HepG2 (cell line): ENCODE measurements around the gene SRCIN1. TPM values are rescaled to one million over a fixed set of nuclear protein-coding genes. Genes with fewer than 3 reads are reported as not detected.

Experiments
- ARNT2 ChIP-seq: sonication (generic); formaldehyde crosslinking; IDR thresholded peaks from 2 replicates; pipeline ENCODE4 v1.8.0; 2022; ENCODE audit warnings: mild to moderate bottlenecking, low read depth, missing genetic modification reagents, moderate library complexity
- BRCA1 ChIP-seq: sonication (generic); formaldehyde crosslinking; IDR thresholded peaks from 2 replicates; pipeline ENCODE4 v1.4.0; 2020; ENCODE audit warnings: missing genetic modification reagents
- CBX1 ChIP-seq: IDR thresholded peaks from one replicate; pipeline ENCODE4 v1.6.1; 2016; ENCODE audit warnings: antibody characterized with exemption, low read depth
- CBX2 ChIP-seq, 2 experiments: fragments of 200-600 bp in 1 of 2; sonication (generic); formaldehyde crosslinking in 1 of 2; IDR thresholded peaks; 2 replicates each; pipeline versions ENCODE4 v1.7.0 to v1.8.1; 2018 to 2022; ENCODE audit warnings: low read depth in 2 of 2, low read length in 1 of 2, mild to moderate bottlenecking in 1 of 2, missing genetic modification reagents in 1 of 2
- CCAR2 ChIP-seq: fragments of 200-400 bp; formaldehyde crosslinking; optimal IDR thresholded peaks from 2 replicates; pipeline ENCODE3; 2018; ENCODE audit warnings: low read depth, mild to moderate bottlenecking, low read length, moderate library complexity
- MXI1 ChIP-seq: IDR thresholded peaks from 3 replicates; pipeline ENCODE4 v1.6.1; 2012; ENCODE audit warnings: low read depth, low read length, inconsistent platforms, borderline replicate concordance
- RXRA ChIP-seq: sonication (generic); formaldehyde crosslinking; IDR thresholded peaks from 2 replicates; pipeline ENCODE4 v1.5.1; 2020; ENCODE audit warnings: missing genetic modification reagents
- SMYD3 ChIP-seq: sonication (generic); formaldehyde crosslinking; IDR thresholded peaks from 2 replicates; pipeline ENCODE4 v1.8.1; 2023; ENCODE audit warnings: mild to moderate bottlenecking, missing genetic modification reagents
- TCF12 ChIP-seq, 2 experiments: fragments of 450-650 bp in 1 of 2; sonication (generic) in 1 of 2; formaldehyde crosslinking in 1 of 2; IDR thresholded peaks; 2 replicates each; pipeline versions ENCODE4 v1.6.1 to v1.8.0; 2017 to 2022; ENCODE audit warnings: antibody characterized with exemption in 1 of 2, mild to moderate bottlenecking in 1 of 2, missing genetic modification reagents in 1 of 2, moderate library complexity in 1 of 2
- TOPORS ChIP-seq: sonication (generic); formaldehyde crosslinking; IDR thresholded peaks from 2 replicates; pipeline ENCODE4 v1.8.0; 2023; ENCODE audit warnings: mild to moderate bottlenecking, missing genetic modification reagents
- WIZ ChIP-seq: sonication (generic); formaldehyde crosslinking; IDR thresholded peaks from 2 replicates; pipeline ENCODE4 v1.5.1; 2020; ENCODE audit warnings: mild to moderate bottlenecking, missing genetic modification reagents
- ZC3H4 ChIP-seq: sonication (generic); formaldehyde crosslinking; IDR thresholded peaks from 2 replicates; pipeline ENCODE4 v1.4.0; 2020; ENCODE audit warnings: missing genetic modification reagents, borderline replicate concordance
- ZMYM4 ChIP-seq: sonication (generic); formaldehyde crosslinking; IDR thresholded peaks from 2 replicates; pipeline ENCODE4 v1.8.1; 2023; ENCODE audit warnings: mild to moderate bottlenecking, missing genetic modification reagents
- ZNF614 ChIP-seq: IDR thresholded peaks from 2 replicates; pipeline ENCODE4 v1.6.1; 2018; ENCODE audit warnings: missing biosample characterization, missing genetic modification reagents, inconsistent platforms, borderline replicate concordance
- ZNF672 ChIP-seq: sonication (generic); formaldehyde crosslinking; IDR thresholded peaks from 2 replicates; pipeline ENCODE4 v1.8.1; 2022; ENCODE audit warnings: missing genetic modification reagents
- ZNF775 ChIP-seq: sonication (generic); formaldehyde crosslinking; IDR thresholded peaks from 2 replicates; pipeline ENCODE4 v1.4.0; 2020; ENCODE audit warnings: missing genetic modification reagents, mild to moderate bottlenecking, moderate library complexity, borderline replicate concordance
- ZNF782 ChIP-seq: sonication (generic); formaldehyde crosslinking; IDR thresholded peaks from 2 replicates; pipeline ENCODE4 v1.4.0; 2020; ENCODE audit warnings: missing genetic modification reagents, mild to moderate bottlenecking, borderline replicate concordance
- ZNF790 ChIP-seq: sonication (generic); formaldehyde crosslinking; IDR thresholded peaks from 2 replicates; pipeline ENCODE4 v1.8.0; 2022; ENCODE audit warnings: missing genetic modification reagents, mild to moderate bottlenecking, borderline replicate concordance
- polyA plus RNA-seq, 8 experiments: library from polyadenylated mRNA; depleted of rRNA in 3 of 8; stranded (reverse) in 7 of 8; unstranded in 1 of 8; fragments of >200 nt; fragmentation: Illumina TruSeq in 4 of 8; extraction: Trizol in 4 of 8; gene quantifications; 2 replicates each; pipeline versions ENCODE4 v1.2.1 to v1.2.3, GENCODE V29; 2011 to 2016; ENCODE audit warnings: low read depth in 4 of 8, missing spikeins in 1 of 8, mixed read lengths in 1 of 8; ENCODE audit not compliant: insufficient read depth in 1 of 8
- total RNA-seq, 5 experiments: library from RNA; depleted of rRNA; stranded (reverse); fragments of >200 nt; fragmentation: Illumina TruSeq; extraction: Trizol; gene quantifications; 2 replicates each; pipeline ENCODE4 v1.2.3, GENCODE V29; 2016; ENCODE audit warnings: low read depth in 1 of 5
- TF ChIP-seq, protein P1 (sequence below): sonication (generic); formaldehyde crosslinking; IDR thresholded peaks from 2 replicates; pipeline ENCODE4 v1.4.0; 2020; ENCODE audit warnings: mild to moderate bottlenecking, missing genetic modification reagents
- TF ChIP-seq, protein P2 (sequence below): sonication (generic); formaldehyde crosslinking; IDR thresholded peaks from 2 replicates; pipeline ENCODE4 v1.9.0; 2021; ENCODE audit warnings: missing genetic modification reagents, mild to moderate bottlenecking, borderline replicate concordance
- TF ChIP-seq, protein P3 (sequence below): sonication (generic); formaldehyde crosslinking; IDR thresholded peaks from 2 replicates; pipeline ENCODE4 v1.8.0; 2022; ENCODE audit warnings: mild to moderate bottlenecking, missing genetic modification reagents, borderline replicate concordance
- TF ChIP-seq, protein P4 (sequence below): sonication (generic); formaldehyde crosslinking; IDR thresholded peaks from 2 replicates; pipeline ENCODE4 v1.4.0; 2020; ENCODE audit warnings: low read depth, missing genetic modification reagents

The SRCIN1 gene
- total and polyA plus RNA-seq, 2 of the 13 experiments (the other 11 are each of a cell fraction or from before 2014, with no cell fraction given), result 1.2 to 9.6 TPM

DNA sequence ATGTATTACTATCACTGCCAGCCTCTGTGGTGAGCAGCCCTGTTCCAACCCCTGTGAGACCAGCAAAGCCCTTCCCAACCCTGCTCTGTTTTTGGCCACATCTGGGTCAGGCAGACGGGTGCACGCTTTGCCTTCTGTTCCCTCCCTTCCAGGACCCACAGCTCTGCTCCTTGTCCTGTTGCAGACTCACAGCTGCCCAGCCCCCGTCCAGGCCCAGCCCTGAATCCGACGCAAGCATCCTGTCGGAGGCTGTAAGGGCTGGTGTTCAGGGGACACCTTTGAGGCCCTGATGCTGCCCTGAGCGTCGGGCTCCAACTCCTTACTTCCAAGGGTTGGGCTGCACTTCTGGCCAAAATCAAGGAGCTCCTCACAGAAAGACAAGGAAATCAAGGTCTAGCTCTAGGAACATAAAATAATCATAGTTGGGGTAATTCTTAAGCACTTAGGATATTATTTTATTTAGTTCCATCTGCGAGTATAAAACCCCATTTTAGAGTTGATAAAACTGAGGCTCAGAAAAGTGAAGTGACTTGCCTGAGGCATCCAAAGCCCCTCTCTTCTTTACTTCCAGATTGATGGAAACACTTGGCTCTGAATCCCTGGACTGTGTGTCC lies 14.3 kb upstream of the SRCIN1 start (continued):
- TF ChIP-seq SMYD3, result no peak
- TF ChIP-seq CBX1, result no peak
- TF ChIP-seq TOPORS (CRISPR knock-in tag), result 0 out of 2 replicates have a peak, but pooled peaks have one; percentile 49
- peak; percentile 71; the same call in 1 of the 2 replicates for TF ChIP-seq ZC3H4 (CRISPR knock-in tag)
- TF ChIP-seq ZNF614 (CRISPR knock-in tag), result no peak
- TF ChIP-seq, protein P1, sequence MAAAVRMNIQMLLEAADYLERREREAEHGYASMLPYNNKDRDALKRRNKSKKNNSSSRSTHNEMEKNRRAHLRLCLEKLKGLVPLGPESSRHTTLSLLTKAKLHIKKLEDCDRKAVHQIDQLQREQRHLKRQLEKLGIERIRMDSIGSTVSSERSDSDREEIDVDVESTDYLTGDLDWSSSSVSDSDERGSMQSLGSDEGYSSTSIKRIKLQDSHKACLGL (CRISPR knock-in tag), result no peak
- no peak for TF ChIP-seq CBX2 (IDR thresholded peaks at IDR 0.05; ENCODE audit: low read depth, low read length)
- no peak for TF ChIP-seq CBX2 (CRISPR knock-in tag; IDR thresholded peaks at IDR 0.05; ENCODE audit: low read depth)
- TF ChIP-seq, protein P2, sequence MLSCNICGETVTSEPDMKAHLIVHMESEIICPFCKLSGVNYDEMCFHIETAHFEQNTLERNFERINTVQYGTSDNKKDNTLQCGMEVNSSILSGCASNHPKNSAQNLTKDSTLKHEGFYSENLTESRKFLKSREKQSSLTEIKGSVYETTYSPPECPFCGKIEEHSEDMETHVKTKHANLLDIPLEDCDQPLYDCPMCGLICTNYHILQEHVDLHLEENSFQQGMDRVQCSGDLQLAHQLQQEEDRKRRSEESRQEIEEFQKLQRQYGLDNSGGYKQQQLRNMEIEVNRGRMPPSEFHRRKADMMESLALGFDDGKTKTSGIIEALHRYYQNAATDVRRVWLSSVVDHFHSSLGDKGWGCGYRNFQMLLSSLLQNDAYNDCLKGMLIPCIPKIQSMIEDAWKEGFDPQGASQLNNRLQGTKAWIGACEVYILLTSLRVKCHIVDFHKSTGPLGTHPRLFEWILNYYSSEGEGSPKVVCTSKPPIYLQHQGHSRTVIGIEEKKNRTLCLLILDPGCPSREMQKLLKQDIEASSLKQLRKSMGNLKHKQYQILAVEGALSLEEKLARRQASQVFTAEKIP (CRISPR knock-in tag), result no peak
- TF ChIP-seq, protein P3, sequence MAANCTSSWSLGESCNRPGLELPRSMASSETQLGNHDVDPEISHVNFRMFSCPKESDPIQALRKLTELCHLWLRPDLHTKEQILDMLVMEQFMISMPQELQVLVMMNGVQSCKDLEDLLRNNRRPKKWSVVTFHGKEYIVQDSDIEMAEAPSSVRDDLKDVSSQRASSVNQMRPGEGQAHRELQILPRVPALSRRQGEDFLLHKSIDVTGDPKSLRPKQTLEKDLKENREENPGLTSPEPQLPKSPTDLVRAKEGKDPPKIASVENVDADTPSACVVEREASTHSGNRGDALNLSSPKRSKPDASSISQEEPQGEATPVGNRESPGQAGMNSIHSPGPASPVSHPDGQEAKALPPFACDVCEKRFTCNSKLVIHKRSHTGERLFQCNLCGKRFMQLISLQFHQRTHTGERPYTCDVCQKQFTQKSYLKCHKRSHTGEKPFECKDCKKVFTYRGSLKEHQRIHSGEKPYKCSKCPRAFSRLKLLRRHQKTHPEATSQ, result no peak
- no peak for TF ChIP-seq ZNF672
- TF ChIP-seq ZNF775 (CRISPR knock-in tag), result no peak
- TF ChIP-seq RXRA (CRISPR knock-in tag), result peak; percentile 35; the same call in 1 of the 2 replicates
- TF ChIP-seq WIZ (CRISPR knock-in tag), result 0 out of 2 replicates have a peak, but pooled peaks have one; percentile 31
- 0 out of 2 replicates have a peak, but pooled peaks have one; percentile 42 for TF ChIP-seq ZNF790
- TF ChIP-seq, protein P4, sequence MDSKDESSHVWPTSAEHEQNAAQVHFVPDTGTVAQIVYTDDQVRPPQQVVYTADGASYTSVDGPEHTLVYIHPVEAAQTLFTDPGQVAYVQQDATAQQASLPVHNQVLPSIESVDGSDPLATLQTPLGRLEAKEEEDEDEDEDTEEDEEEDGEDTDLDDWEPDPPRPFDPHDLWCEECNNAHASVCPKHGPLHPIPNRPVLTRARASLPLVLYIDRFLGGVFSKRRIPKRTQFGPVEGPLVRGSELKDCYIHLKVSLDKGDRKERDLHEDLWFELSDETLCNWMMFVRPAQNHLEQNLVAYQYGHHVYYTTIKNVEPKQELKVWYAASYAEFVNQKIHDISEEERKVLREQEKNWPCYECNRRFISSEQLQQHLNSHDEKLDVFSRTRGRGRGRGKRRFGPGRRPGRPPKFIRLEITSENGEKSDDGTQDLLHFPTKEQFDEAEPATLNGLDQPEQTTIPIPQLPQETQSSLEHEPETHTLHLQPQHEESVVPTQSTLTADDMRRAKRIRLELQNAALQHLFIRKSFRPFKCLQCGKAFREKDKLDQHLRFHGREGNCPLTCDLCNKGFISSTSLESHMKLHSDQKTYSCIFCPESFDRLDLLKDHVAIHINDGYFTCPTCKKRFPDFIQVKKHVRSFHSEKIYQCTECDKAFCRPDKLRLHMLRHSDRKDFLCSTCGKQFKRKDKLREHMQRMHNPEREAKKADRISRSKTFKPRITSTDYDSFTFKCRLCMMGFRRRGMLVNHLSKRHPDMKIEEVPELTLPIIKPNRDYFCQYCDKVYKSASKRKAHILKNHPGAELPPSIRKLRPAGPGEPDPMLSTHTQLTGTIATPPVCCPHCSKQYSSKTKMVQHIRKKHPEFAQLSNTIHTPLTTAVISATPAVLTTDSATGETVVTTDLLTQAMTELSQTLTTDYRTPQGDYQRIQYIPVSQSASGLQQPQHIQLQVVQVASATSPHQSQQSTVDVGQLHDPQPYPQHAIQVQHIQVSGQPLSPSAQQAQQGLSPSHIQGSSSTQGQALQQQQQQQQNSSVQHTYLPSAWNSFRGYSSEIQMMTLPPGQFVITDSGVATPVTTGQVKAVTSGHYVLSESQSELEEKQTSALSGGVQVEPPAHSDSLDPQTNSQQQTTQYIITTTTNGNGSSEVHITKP (CRISPR knock-in tag), result no peak
- no peak for TF ChIP-seq BRCA1 (CRISPR knock-in tag)
- peak; percentile 52; the same call in 1 of the 2 replicates for TF ChIP-seq ARNT2
- no peak for TF ChIP-seq MXI1
- no peak for TF ChIP-seq TCF12 (IDR thresholded peaks at IDR 0.05)
- TF ChIP-seq TCF12 (CRISPR knock-in tag; IDR thresholded peaks at IDR 0.05), result no peak
- TF ChIP-seq ZMYM4 (CRISPR knock-in tag), result no peak; the same call in 1 of the 2 replicates
- no peak for TF ChIP-seq CCAR2
- no peak for TF ChIP-seq ZNF782
